HEK293 (cell line): ENCODE data around the gene PLEKHG3.

ENCODE experiments used
- CTCF ChIA-PET: fragments of 350-600 bp; formaldehyde crosslinking; extraction: SDS; loops from one replicate; lab custom pipeline; 2021; ENCODE audit warnings: antibody characterized with exemption; lab: Yijun Ruan, JAX
- POLR2A ChIA-PET: fragments of 300-600 bp; formaldehyde crosslinking; extraction: SDS; loops from one replicate; lab custom pipeline; 2020; ENCODE audit warnings: antibody characterized with exemption, inconsistent platforms; lab: Yijun Ruan, JAX
- H3K27ac ChIP-seq: fragments of 200-500 bp; sonication (Bioruptor generic); 2 replicates; pipeline ENCODE4 v1.5.1; 2014; ENCODE audit warnings: low read depth, low read length, control low read depth, inconsistent platforms; ENCODE audit errors: extremely low read depth
- H3K36me3 ChIP-seq, 2 experiments: fragments of 200-500 bp in 1 of 2; sonication (Bioruptor generic) in 1 of 2; 1 replicate in 1 of 2; 2 replicates in 1 of 2; pipeline ENCODE4 v1.5.1; 2014 to 2017; ENCODE audit warnings: inconsistent platforms in 2 of 2, low read length in 2 of 2; ENCODE audit not compliant: control insufficient read depth in 2 of 2, insufficient read depth in 1 of 2
- H3K4me1 ChIP-seq: fragments of 200-500 bp; sonication (Bioruptor generic); 2 replicates; pipeline ENCODE4 v1.5.1; 2014; ENCODE audit warnings: mild to moderate bottlenecking, low read length, inconsistent platforms; ENCODE audit not compliant: control insufficient read depth, insufficient read depth
- H3K4me3 ChIP-seq: 2 replicates; pipeline ENCODE4 v1.5.1; 2011; ENCODE audit warnings: low read depth, mild to moderate bottlenecking, control low read depth, low read length, moderate library complexity
- H3K9me3 ChIP-seq: fragments of 200-500 bp; sonication (Bioruptor generic); 2 replicates; pipeline ENCODE4 v1.5.1; 2014; ENCODE audit warnings: low read depth, low read length, inconsistent platforms; ENCODE audit not compliant: control insufficient read depth, insufficient read depth
- BCL6B ChIP-seq: fragments of 450-650 bp; formaldehyde crosslinking; IDR thresholded peaks from 2 replicates; pipeline ENCODE4 v1.5.1; 2017; ENCODE audit warnings: missing biosample characterization, missing genetic modification characterization
- HOXC10 ChIP-seq: sonication (generic); formaldehyde crosslinking; IDR thresholded peaks from 2 replicates; pipeline ENCODE4 v1.8.1; 2023; ENCODE audit warnings: mild to moderate bottlenecking, missing genetic modification reagents
- HOXD13 ChIP-seq: sonication (generic); formaldehyde crosslinking; IDR thresholded peaks from 2 replicates; pipeline ENCODE4 v1.8.0; 2022; ENCODE audit warnings: missing genetic modification reagents, borderline replicate concordance
- KLF10 ChIP-seq: fragments of 450-650 bp; IDR thresholded peaks from 2 replicates; pipeline ENCODE4 v1.5.1; 2018; ENCODE audit warnings: missing biosample characterization, mild to moderate bottlenecking, missing genetic modification characterization
- KLF7 ChIP-seq: fragments of 450-650 bp; formaldehyde crosslinking; IDR thresholded peaks from 2 replicates; pipeline ENCODE4 v1.5.1; 2016; ENCODE audit warnings: missing biosample characterization, missing genetic modification characterization, borderline replicate concordance
- KLF8 ChIP-seq: fragments of 450-650 bp; formaldehyde crosslinking; IDR thresholded peaks from 2 replicates; pipeline ENCODE4 v1.5.1; 2016; ENCODE audit warnings: missing biosample characterization, missing genetic modification characterization
- MZF1 ChIP-seq: fragments of 450-650 bp; formaldehyde crosslinking; IDR thresholded peaks from 2 replicates; pipeline ENCODE4 v1.5.1; 2017; ENCODE audit warnings: missing biosample characterization, missing genetic modification characterization, borderline replicate concordance
- PRDM1 ChIP-seq: fragments of 450-650 bp; formaldehyde crosslinking; IDR thresholded peaks from 2 replicates; pipeline ENCODE4; 2016; ENCODE audit warnings: missing biosample characterization, missing genetic modification characterization
- ZFP37 ChIP-seq: fragments of 450-650 bp; formaldehyde crosslinking; IDR thresholded peaks from 2 replicates; pipeline ENCODE4 v1.5.1; 2016; ENCODE audit warnings: missing biosample characterization, missing genetic modification characterization
- ZNF140 ChIP-seq: fragments of 450-650 bp; formaldehyde crosslinking; IDR thresholded peaks from 2 replicates; pipeline ENCODE4 v1.5.1; 2016; ENCODE audit warnings: missing biosample characterization, missing genetic modification characterization
- ZNF202 ChIP-seq: fragments of 450-650 bp; formaldehyde crosslinking; IDR thresholded peaks from 2 replicates; pipeline ENCODE4 v1.5.1; 2016; ENCODE audit warnings: missing biosample characterization, missing genetic modification characterization, borderline replicate concordance
- ZNF302 ChIP-seq: fragments of 450-650 bp; formaldehyde crosslinking; IDR thresholded peaks from 2 replicates; pipeline ENCODE4 v1.5.1; 2016; ENCODE audit warnings: missing biosample characterization, missing genetic modification characterization, low read depth
- ZNF366 ChIP-seq: fragments of 450-650 bp; formaldehyde crosslinking; conservative IDR thresholded peaks from 2 replicates; pipeline ENCODE4 v1.5.1; 2016; ENCODE audit warnings: missing biosample characterization, missing genetic modification characterization
- ZNF394 ChIP-seq: fragments of 450-650 bp; formaldehyde crosslinking; IDR thresholded peaks from 2 replicates; pipeline ENCODE4 v1.5.1; 2016; ENCODE audit warnings: missing biosample characterization, missing genetic modification characterization, mild to moderate bottlenecking, moderate library complexity, borderline replicate concordance
- ZNF449 ChIP-seq: fragments of 450-650 bp; formaldehyde crosslinking; IDR thresholded peaks from 2 replicates; pipeline ENCODE4 v1.5.1; 2017; ENCODE audit warnings: missing biosample characterization, mild to moderate bottlenecking, missing genetic modification characterization, moderate library complexity
- ZNF521 ChIP-seq: fragments of 450-650 bp; formaldehyde crosslinking; IDR thresholded peaks from 2 replicates; pipeline ENCODE4 v1.5.1; 2017; ENCODE audit warnings: missing biosample characterization, mild to moderate bottlenecking, missing genetic modification characterization
- ZNF623 ChIP-seq: fragments of 450-650 bp; formaldehyde crosslinking; IDR thresholded peaks from 2 replicates; pipeline ENCODE4 v1.5.1; 2016; ENCODE audit warnings: missing biosample characterization, missing genetic modification characterization
- ZNF654 ChIP-seq: fragments of 450-650 bp; formaldehyde crosslinking; IDR thresholded peaks from 2 replicates; pipeline ENCODE4 v1.5.1; 2016; ENCODE audit warnings: low read depth, missing biosample characterization, missing genetic modification characterization
- ZNF768 ChIP-seq: fragments of 450-650 bp; formaldehyde crosslinking; IDR thresholded peaks from 2 replicates; pipeline ENCODE4 v1.5.1; 2018; ENCODE audit warnings: missing biosample characterization, mild to moderate bottlenecking, missing genetic modification characterization
- ZNF785 ChIP-seq: fragments of 450-650 bp; formaldehyde crosslinking; IDR thresholded peaks from 2 replicates; pipeline ENCODE4 v1.5.1; 2016; ENCODE audit warnings: missing biosample characterization, missing genetic modification characterization
- ZSCAN5A ChIP-seq: fragments of 450-650 bp; formaldehyde crosslinking; IDR thresholded peaks from 2 replicates; pipeline ENCODE4 v1.5.1; 2016; ENCODE audit warnings: missing biosample characterization, missing genetic modification characterization
- TF ChIP-seq, protein P1 (sequence below): fragments of 450-650 bp; formaldehyde crosslinking; IDR thresholded peaks from 2 replicates; pipeline ENCODE4 v1.5.1; 2016; ENCODE audit warnings: missing biosample characterization, missing genetic modification characterization
- TF ChIP-seq, protein P2 (sequence below): fragments of 450-650 bp; formaldehyde crosslinking; IDR thresholded peaks from 2 replicates; pipeline ENCODE4 v1.5.1; 2016; ENCODE audit warnings: missing biosample characterization, missing genetic modification characterization

The PLEKHG3 gene

GRCh38 chr14:64659366-64659765 lies 44.9 kb upstream of the PLEKHG3 start:
- POLR2A ChIA-PET = no interaction called here
- no peak overlapping the region for H3K4me3 ChIP-seq
- H3K9me3 ChIP-seq = no peaks in the 10 kb centered on the region
- no peak for TF ChIP-seq ZNF449 (tag by site-specific recombination)
- TF ChIP-seq, all 188 proteins: peak for 0
- no peak overlapping the region for H3K27ac ChIP-seq
- H3K36me3 ChIP-seq = no peaks in the 10 kb centered on the region
- no peaks in the 10 kb centered on the region for H3K4me1 ChIP-seq
- CTCF ChIA-PET = interaction anchor here (0.6 to 1.1 kb wide), 2 partner anchors 23 to 252 kb away, joined by 3 to 4 read pairs; no protein-coding TSS in a partner anchor

GRCh38 chr14:64663174-64663573 lies 41.0 kb upstream of the PLEKHG3 start:
- TF ChIP-seq ZNF623 (tag by site-specific recombination) (no peak), ZFP37 (tag by site-specific recombination) (no peak), HOXC10 (CRISPR knock-in tag) (no peak), ZNF394 (tag by site-specific recombination) (no peak), ZNF202 (tag by site-specific recombination) (no peak), PRDM1 (tag by site-specific recombination) (no peak), HOXD13 (CRISPR knock-in tag) (no peak), ZSCAN5A (tag by site-specific recombination) (no peak), ZNF785 (tag by site-specific recombination) (no peak), ZNF521 (tag by site-specific recombination) (no peak), KLF8 (tag by site-specific recombination) (no peak), KLF7 (tag by site-specific recombination) (no peak), ZNF302 (tag by site-specific recombination) (no peak), KLF10 (no peak), ZNF366 (no peak), ZNF140 (tag by site-specific recombination) (no peak)
- TF ChIP-seq, protein P1, sequence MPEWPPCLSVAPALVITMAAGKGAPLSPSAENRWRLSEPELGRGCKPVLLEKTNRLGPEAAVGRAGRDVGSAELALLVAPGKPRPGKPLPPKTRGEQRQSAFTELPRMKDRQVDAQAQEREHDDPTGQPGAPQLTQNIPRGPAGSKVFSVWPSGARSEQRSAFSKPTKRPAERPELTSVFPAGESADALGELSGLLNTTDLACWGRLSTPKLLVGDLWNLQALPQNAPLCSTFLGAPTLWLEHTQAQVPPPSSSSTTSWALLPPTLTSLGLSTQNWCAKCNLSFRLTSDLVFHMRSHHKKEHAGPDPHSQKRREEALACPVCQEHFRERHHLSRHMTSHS (tag by site-specific recombination) = no peak
- H3K36me3 ChIP-seq = no peaks in the 10 kb centered on the region
- no peak overlapping the region for H3K4me3 ChIP-seq
- CTCF ChIA-PET = no interaction called here
- H3K27ac ChIP-seq = no peak overlapping the region
- POLR2A ChIA-PET = no interaction called here
- H3K9me3 ChIP-seq = no peaks in the 10 kb centered on the region
- H3K4me1 ChIP-seq = no peaks in the 10 kb centered on the region

- POLR2A ChIA-PET = no interaction called here
- no peaks in the 10 kb centered on the region for H3K36me3 ChIP-seq
- CTCF ChIA-PET = interaction anchor here (0.5 to 8.0 kb wide), 20 partner anchors 10 to 327 kb away, joined by 3 to 93 read pairs (median 5); no protein-coding TSS in a partner anchor
- H3K4me1 ChIP-seq = 0 out of 2 replicates have a peak, but pooled peaks cover 3% of the 10 kb centered on the region
- H3K9me3 ChIP-seq = no peaks in the 10 kb centered on the region
- TF ChIP-seq ZNF654 (peak; percentile 65), MZF1 (tag by site-specific recombination) (no peak), ZNF768 (tag by site-specific recombination) (no peak), BCL6B (tag by site-specific recombination) (no peak), PRDM1 (tag by site-specific recombination) (peak; percentile 70)
- TF ChIP-seq, protein P2, sequence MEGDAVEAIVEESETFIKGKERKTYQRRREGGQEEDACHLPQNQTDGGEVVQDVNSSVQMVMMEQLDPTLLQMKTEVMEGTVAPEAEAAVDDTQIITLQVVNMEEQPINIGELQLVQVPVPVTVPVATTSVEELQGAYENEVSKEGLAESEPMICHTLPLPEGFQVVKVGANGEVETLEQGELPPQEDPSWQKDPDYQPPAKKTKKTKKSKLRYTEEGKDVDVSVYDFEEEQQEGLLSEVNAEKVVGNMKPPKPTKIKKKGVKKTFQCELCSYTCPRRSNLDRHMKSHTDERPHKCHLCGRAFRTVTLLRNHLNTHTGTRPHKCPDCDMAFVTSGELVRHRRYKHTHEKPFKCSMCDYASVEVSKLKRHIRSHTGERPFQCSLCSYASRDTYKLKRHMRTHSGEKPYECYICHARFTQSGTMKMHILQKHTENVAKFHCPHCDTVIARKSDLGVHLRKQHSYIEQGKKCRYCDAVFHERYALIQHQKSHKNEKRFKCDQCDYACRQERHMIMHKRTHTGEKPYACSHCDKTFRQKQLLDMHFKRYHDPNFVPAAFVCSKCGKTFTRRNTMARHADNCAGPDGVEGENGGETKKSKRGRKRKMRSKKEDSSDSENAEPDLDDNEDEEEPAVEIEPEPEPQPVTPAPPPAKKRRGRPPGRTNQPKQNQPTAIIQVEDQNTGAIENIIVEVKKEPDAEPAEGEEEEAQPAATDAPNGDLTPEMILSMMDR = 0 out of 2 replicates have a peak, but pooled peaks have one; percentile 9
- TF ChIP-seq, all 188 proteins: peak for 3
- Histone ChIP-seq H3K27ac (no peak overlapping the region), H3K4me3 (no peak overlapping the region)
Measured at GRCh38 chr14:64671591-64671990, 32.6 kb upstream of the PLEKHG3 start.
